SK-N-MC (cell line): ENCODE data around the gene ANO2.

Experiments used
- EZH2 ChIP-seq: fragments of 200-600 bp; sonication (generic); IDR thresholded peaks from one replicate; pipeline ENCODE4 v1.6.1; 2017; ENCODE audit warnings: antibody characterized with exemption
- FOXP2 ChIP-seq: optimal IDR thresholded peaks from 2 replicates; pipeline ENCODE3; 2011; ENCODE audit warnings: mild to moderate bottlenecking, moderate library complexity; ENCODE audit not compliant: insufficient read depth; ENCODE audit errors: extremely low read length, control extremely low read depth
- POLR2AphosphoS5 ChIP-seq: IDR thresholded peaks from 2 replicates; pipeline ENCODE4 v1.6.1; 2012; ENCODE audit warnings: mild to moderate bottlenecking, low read depth, low read length, borderline replicate concordance

GRCh38 chr12:5758347-5758746, 186.7 kb downstream of the ANO2 start:
- TF ChIP-seq EZH2, result no peak
- TF ChIP-seq POLR2AphosphoS5, result no peak
- no peak for TF ChIP-seq FOXP2
